ENCODE data around the gene RCBTB2.

DNA sequence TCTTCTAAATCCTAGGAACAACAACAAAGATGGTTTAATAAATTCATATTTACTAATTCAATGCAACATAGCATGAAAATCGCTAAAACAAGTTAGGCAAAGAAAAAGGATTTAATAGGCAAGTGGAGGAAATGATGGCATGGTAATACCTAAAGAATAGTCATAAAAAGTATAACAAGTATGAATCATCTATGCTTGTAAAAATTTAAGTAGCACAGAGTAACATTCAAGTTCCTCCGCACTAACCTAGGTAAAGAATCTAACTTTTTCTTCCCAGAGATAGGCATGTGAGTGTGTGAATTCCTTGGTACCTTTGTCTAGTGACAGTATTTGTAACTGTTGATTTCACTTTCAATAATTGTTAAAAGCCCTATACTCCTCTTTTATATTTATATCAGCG lies 42.6 kb downstream of the RCBTB2 start:
- TF ChIP-seq CTCF (IDR thresholded peaks at IDR 0.05; ENCODE audit: low read depth, low read length) (no peak), EZH2phosphoT487 (IDR thresholded peaks at IDR 0.05; ENCODE audit: low read depth) (no peak)

All from OCI-LY3 (cell line).